ENCODE measurements around the gene LIPE.
A peak's percentile ranks its signal among the peaks of the same experiment; 100 is the strongest.

Gene LIPE

GRCh38 chr19:42422092-42422900 is 4.9 kb downstream of the LIPE start:
- peak overlapping the region; percentile 40 for H3K27ac ChIP-seq
- no peak for TF ChIP-seq CTCF (IDR thresholded peaks at IDR 0.05)
- no peak for TF ChIP-seq ZFX (IDR thresholded peaks at IDR 0.05; ENCODE audit: borderline replicate concordance)

GRCh38 chr19:42421591-42422031 is 5.6 kb downstream of the LIPE start:
- no peak for TF ChIP-seq ZFX (IDR thresholded peaks at IDR 0.05; ENCODE audit: borderline replicate concordance)
- TF ChIP-seq CTCF (IDR thresholded peaks at IDR 0.05), result no peak
- peak overlapping the region; percentile 40 for H3K27ac ChIP-seq

DNA sequence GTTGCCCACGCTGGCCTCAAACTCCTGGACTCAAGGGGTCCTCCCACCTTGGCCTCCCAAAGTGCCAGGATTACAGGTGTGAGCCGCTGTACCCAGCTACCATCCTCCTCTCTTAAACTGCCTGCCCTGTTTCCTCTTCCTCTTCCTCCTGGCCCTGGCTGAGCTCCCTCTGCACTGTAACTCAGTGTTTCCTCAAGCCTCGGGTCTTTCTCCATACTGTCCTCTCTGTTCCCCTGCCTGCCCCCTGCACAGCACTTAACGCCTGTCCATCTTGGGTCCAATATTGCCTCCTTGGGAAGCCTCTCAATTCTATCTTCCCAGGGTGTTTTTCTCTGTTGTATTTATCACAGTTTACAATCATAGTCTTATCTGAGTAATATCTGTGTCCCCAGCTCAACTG is 6.1 kb downstream of the LIPE start:
- no peak for TF ChIP-seq ZFX (IDR thresholded peaks at IDR 0.05; ENCODE audit: borderline replicate concordance)
- no peak for TF ChIP-seq CTCF (IDR thresholded peaks at IDR 0.05)
- H3K27ac ChIP-seq, result peak overlapping the region; percentile 40

DNA sequence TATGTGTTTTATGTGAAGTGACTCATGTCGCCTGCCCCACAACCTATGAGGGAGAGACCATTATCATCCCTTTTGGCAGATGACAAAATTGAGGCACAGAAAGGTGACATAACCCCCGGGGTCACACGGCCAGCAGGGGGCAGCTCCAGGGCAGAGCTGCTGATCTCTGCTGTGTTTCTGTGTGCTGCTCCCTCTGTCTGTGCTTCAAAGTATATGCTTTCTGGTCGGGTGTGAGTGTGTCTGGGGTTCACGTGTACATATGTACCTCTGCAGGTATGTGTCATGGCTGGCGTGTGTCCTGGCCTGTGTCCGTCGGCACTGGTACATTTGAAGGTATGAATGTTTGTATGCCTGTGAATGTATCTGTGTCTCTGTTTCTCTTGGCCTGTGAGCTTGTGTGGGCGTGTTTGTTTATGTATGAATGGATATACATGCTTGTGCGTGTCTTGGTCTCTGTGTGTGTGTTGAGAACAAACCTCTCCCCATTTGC is 7.1 kb downstream of the LIPE start:
- TF ChIP-seq CTCF (IDR thresholded peaks at IDR 0.05) (peak; percentile 88), ZFX (IDR thresholded peaks at IDR 0.05; ENCODE audit: borderline replicate concordance) (no peak)
- H3K27ac ChIP-seq, result no peak overlapping the region

DNA sequence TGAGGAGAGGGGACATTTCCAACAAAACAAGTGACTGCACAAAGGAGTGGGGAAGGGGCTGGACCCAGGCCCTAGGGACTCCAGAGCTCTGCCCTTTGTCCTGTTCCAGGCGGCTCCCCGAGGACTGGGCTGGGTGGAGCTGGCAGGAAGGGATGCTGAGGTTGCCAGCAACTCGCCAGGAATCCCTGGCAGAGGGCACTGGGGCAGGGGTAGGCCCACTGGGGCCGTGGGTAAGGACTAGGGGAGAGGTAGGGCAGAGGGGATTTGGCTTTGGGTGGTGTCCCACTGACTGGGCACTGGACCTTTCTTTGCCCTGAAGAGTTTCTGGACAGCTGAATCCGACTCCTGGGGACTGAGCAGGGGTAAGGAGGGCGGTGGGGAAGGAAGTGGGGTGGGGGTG is 7.9 kb downstream of the LIPE start:
- no peak overlapping the region for H3K27ac ChIP-seq
- TF ChIP-seq CTCF (IDR thresholded peaks at IDR 0.05), result no peak
- no peak for TF ChIP-seq ZFX (IDR thresholded peaks at IDR 0.05; ENCODE audit: borderline replicate concordance)

DNA sequence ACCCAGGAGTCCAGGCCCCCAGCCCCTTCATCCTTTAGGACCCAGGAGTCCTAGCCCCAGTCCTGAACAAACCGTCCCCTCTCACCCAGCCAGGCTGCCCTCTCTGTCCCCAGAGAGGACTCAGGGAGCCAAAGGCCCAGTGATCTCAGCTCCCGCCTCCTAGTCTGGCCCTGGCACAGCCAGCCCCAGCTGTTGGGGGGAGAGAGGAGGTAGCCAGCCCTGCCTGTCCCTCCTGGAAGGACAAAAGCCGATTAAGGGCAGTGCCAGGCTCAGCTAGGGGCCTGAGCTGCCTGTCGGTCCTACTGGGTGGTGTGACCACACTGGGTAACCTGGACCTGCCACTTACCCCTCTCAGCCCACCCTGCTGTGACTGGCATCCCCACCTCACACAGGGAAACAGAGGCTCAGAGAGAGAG is 14.5 kb downstream of the LIPE start:
- TF ChIP-seq ZFX (IDR thresholded peaks at IDR 0.05; ENCODE audit: borderline replicate concordance) (no peak), CTCF (IDR thresholded peaks at IDR 0.05) (no peak)
- no peak overlapping the region for H3K27ac ChIP-seq

- H3K27ac ChIP-seq, result no peak overlapping the region
- TF ChIP-seq ZFX (IDR thresholded peaks at IDR 0.05; ENCODE audit: borderline replicate concordance), result no peak
- TF ChIP-seq CTCF (IDR thresholded peaks at IDR 0.05), result no peak
Measured at GRCh38 chr19:42412227-42412626, 15.0 kb downstream of the LIPE start.
